Superior temporal gyrus (tissue), 1 donor: ENCODE data around the gene FLT1.

ENCODE experiments used
- DNase-seq: peaks from one replicate; pipeline ENCODE4 v3.0.0-alpha.2; 2016; ENCODE audit errors: extremely low spot score

The FLT1 gene

GRCh38 chr13:28392428-28392827 is 102.5 kb downstream of the FLT1 start:
- DNase-seq: no peak

DNA sequence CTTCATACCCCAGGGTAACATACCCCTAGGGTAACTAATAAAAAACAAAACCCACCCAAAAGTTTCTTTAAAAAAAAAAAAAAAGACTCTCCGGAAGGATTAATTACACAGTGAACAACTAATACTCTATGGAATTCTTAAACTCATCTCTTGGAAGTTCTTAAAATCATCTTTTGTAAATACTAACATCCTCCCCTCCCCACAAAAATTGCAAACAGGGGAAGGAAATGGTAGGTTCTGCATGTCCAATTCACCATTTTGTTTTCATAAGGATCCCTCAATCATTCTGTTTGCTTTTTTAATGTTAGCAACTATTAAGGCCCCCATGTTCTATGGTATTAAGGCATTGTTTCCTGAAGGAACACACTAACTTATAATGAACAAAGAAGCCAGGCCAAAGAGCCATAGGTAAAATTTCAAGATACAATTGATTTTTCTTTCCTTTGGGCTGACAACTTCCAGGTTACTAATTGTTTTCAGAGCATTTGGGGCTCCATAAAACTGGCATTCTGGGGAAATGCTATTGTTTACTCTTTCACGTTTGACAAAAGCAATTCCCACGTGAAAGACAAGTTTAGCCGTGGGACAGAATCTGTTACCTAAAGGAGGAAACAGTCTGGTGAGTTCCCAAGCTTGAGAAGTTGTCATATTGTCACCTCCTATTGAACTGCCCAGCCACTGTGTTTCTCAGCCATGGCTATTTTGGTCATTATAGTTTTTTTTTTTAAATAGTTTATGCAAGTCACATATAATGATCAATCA is 107.0 kb downstream of the FLT1 start:
- no peak for DNase-seq

DNA sequence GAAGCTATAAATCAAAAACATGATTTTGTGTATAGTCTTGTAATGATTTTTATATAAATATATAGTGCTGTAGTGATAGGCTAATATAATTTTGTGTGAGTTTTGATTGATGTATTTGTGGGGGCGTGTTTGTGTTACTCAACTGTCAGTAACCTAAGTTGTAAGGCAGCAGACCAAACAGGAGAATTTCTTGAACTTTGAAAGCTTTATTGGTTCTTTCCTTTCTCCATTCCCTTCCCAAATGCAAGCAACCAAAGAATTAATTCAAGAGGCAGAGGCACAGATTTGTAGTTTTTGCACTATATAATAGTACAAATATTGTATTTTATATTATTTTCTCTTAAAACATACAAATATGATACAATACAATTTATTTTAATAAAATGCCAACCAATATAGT is 109.6 kb downstream of the FLT1 start:
- no peak for DNase-seq

- DNase-seq: no peak
Observed at GRCh38 chr13:28384789-28385188, 110.1 kb downstream of the FLT1 start.

DNA sequence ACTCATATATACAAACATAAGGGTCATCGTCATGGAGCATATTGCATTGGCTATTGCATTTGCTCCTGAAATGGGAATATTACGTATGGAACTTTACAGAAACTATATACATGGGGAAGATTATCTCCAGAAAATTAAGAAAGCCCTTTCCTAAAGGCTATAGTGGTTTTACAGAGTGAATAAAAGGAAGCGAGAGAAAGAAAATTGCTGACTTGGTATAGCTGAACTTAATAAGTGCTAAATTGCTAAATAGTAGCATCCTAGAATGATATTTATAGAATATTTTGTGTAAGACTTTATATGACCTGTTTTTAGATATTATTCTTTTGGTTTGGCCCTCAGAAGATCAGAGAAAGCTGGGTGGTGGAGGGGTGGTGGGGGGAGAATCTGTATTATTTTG is 114.6 kb downstream of the FLT1 start:
- no peak for DNase-seq

- no peak for DNase-seq
Observed at GRCh38 chr13:28379371-28380083, 115.4 kb downstream of the FLT1 start.

DNA sequence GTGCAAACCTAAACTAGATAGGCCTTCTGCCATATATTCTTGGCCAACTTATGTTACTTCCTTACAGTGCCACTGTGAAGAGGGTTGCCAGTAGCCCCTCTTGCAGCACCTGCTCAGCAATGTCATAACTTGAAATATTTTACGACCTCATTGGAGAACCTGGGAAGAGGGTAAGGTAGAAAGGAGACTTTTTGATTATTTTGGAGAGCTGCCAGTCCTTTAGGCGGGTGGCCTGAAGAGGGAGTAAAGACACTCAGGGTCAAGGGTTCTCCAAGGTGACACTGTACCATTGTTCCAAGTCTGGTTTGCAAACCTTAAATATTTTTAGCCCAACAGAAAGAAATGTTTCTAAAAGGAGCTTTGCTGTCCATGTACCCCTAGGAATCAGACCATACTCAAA is 118.3 kb downstream of the FLT1 start:
- no peak for DNase-seq

GRCh38 chr13:28375250-28375930 is 119.5 kb downstream of the FLT1 start:
- no peak for DNase-seq

- DNase-seq: no peak
Observed at GRCh38 chr13:28373810-28374209, 121.1 kb downstream of the FLT1 start.

GRCh38 chr13:28370448-28370847 is 124.5 kb downstream of the FLT1 start:
- no peak for DNase-seq

- DNase-seq: no peak
Observed at GRCh38 chr13:28358708-28359107, 136.2 kb downstream of the FLT1 start.

GRCh38 chr13:28357911-28358433 is 137.0 kb downstream of the FLT1 start:
- DNase-seq: no peak

GRCh38 chr13:28357247-28357825 is 137.6 kb downstream of the FLT1 start:
- DNase-seq: no peak

DNA sequence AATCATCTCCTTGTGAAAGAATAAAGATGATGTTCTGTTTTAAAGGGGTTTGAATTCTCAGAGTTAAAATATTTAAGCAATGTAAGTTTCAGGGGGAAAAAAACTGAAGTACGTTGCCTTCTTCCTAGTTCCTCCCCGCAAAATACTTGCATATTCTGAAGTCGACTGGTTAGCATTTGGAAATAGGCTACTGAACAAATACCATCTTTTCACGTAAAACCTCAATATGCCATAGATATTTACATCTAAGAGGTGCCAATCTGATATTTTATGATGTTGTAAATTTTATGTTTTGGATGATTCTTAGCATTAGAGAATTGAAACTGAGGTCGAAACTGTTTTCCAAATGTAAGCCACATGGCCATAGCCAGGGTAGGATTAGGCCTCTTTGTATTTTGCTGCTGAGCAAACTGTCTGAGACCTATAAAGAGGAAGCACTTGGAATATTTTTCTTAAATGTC is 138.3 kb downstream of the FLT1 start:
- no peak for DNase-seq

DNA sequence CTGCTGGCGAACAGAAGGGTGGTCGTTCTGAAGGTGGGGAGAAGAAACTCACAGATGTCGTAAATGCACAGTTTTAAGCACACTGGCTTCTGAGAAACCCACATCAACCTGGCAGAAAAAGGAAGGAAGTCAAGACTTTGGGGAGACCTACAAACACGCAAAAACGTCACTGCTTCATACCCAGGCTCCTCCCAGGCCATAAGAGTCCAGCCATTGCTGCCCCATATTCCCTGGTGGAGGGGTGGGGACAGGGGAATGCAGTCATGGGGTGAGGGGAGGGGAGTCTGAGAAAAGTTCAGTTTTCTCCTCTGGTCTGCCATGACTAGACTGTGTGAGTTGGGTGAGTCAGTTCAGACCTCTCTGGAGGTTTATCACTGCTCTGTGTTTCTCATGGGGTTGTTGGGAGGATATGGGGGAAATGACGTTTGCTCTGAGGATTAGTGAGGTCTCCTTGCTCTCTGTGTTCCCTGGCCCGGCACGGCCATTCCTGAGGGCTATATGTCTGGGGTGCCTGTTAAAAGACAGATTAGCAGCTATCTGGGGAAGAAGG is 139.0 kb downstream of the FLT1 start:
- DNase-seq: no peak

GRCh38 chr13:28355046-28355821 is 139.7 kb downstream of the FLT1 start:
- no peak for DNase-seq

DNA sequence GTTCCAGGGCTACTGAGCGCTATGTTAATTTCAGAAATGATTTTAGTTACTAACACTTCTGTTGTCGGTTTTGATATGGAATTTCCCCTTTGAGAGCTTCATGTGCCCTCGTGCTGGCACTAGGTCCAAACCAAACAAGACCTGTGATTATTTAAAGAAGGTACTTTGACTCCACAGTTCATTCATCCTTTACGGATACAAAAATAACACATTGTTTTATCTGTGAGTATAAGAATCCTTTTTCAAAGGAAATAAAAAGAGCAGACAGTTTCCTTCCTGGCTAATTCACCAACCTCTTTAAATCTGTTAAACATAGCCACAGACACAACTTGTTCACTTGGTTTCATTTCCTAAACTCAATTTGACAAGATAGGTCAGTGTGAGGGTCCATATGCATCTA is 141.2 kb downstream of the FLT1 start:
- DNase-seq: no peak

- no peak for DNase-seq
Observed at GRCh38 chr13:28349907-28350654, 144.8 kb downstream of the FLT1 start.

DNA sequence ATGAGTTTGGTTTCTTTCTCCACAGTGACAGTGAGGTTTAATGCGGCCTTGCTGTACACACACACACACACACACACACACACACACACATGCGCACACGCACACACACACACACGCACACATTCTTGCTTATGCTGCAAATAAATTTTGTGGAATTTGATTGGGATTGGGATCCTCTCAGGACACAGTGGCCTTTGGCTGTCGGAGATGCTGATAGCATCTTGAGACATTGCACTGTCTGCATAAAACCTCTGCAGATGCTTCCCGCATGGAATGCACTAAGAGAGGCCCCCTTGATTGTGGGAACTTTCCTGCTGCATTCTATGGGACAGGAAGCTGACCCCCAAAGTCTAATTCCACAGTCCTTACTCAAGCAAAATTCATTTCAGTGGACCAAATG is 145.6 kb downstream of the FLT1 start:
- no peak for DNase-seq
